ENCODE results near the gene RAD9B. TPM values are rescaled to one million over a fixed set of nuclear protein-coding genes. Genes with fewer than 3 reads are reported as not detected.
"Not testable (repeated sequence)": the region's sequence is repeated elsewhere in the genome, so short reads cannot be mapped to it uniquely, and the experiment has no call there.

RAD9B gene
- polyA plus RNA-seq, 1 experiment = 0.33 TPM

GRCh38 chr12:110513842-110514241 is 11.7 kb downstream of the RAD9B start:
- Histone ChIP-seq H3K27me3 (ENCODE audit: control insufficient read depth, insufficient read depth, low read length) (0 out of 2 replicates have a peak, but pooled peaks cover 1% of the 10 kb centered on the region), H3K4me3 (ENCODE audit: low read depth, low read length) (no peak overlapping the region), H3K36me3 (ENCODE audit: control insufficient read depth, insufficient read depth, low read length) (no peaks in the 10 kb centered on the region)
- ChIA-PET POLR2A (interaction anchor here (0.8 kb wide), 1 partner anchor 46 kb away, joined by 8 read pairs; the partner anchor contains the start of gene GPN3), CTCF (interaction anchor here (1.1 to 15.3 kb wide), 9 partner anchors 8 to 374 kb away, joined by 5 to 340 read pairs (median 7); partner anchors contain the start of genes ARPC3, FAM216A and GPN3)
- TF ChIP-seq CTCF (IDR thresholded peaks at IDR 0.05; ENCODE audit: insufficient read depth, low read depth, low read length) = no peak
- DNase-seq (ENCODE audit: low read depth) = no peak

GRCh38 chr12:110514363-110514762 is 12.2 kb downstream of the RAD9B start:
- Histone ChIP-seq H3K27me3 (ENCODE audit: control insufficient read depth, insufficient read depth, low read length) (0 out of 2 replicates have a peak, but pooled peaks cover 1% of the 10 kb centered on the region), H3K36me3 (ENCODE audit: control insufficient read depth, insufficient read depth, low read length) (no peaks in the 10 kb centered on the region), H3K4me3 (ENCODE audit: low read depth, low read length) (no peak overlapping the region)
- no peak for TF ChIP-seq CTCF (IDR thresholded peaks at IDR 0.05; ENCODE audit: insufficient read depth, low read depth, low read length)
- no peak for DNase-seq (ENCODE audit: low read depth)
- ChIA-PET POLR2A (no interaction called here), CTCF (interaction anchor here (1.2 to 15.3 kb wide), 5 partner anchors 13 to 373 kb away, joined by 4 to 340 read pairs (median 8); partner anchors contain the start of genes FAM216A and GPN3)

- no peak for DNase-seq (ENCODE audit: low read depth)
- Histone ChIP-seq H3K27me3 (ENCODE audit: control insufficient read depth, insufficient read depth, low read length) (0 out of 2 replicates have a peak, but pooled peaks cover 1% of the 10 kb centered on the region), H3K4me3 (ENCODE audit: low read depth, low read length) (no peak overlapping the region), H3K36me3 (ENCODE audit: control insufficient read depth, insufficient read depth, low read length) (no peaks in the 10 kb centered on the region)
- TF ChIP-seq CTCF (IDR thresholded peaks at IDR 0.05; ENCODE audit: insufficient read depth, low read depth, low read length) = no peak
- ChIA-PET POLR2A (no interaction called here), CTCF (interaction anchor here (15.3 kb wide), 1 partner anchor 84 kb away, joined by 340 read pairs; no protein-coding TSS in a partner anchor)
Measured at GRCh38 chr12:110516995-110517394, 14.9 kb downstream of the RAD9B start.

GRCh38 chr12:110518014-110518413 is 15.9 kb downstream of the RAD9B start:
- H3K27me3 ChIP-seq (ENCODE audit: control insufficient read depth, insufficient read depth, low read length); POLR2A ChIA-PET; H3K4me3 ChIP-seq (ENCODE audit: low read depth, low read length); H3K36me3 ChIP-seq (ENCODE audit: control insufficient read depth, insufficient read depth, low read length); DNase-seq (ENCODE audit: low read depth): not testable (repeated sequence)
- CTCF ChIA-PET = interaction anchor here (15.3 kb wide), 1 partner anchor 83 kb away, joined by 340 read pairs; no protein-coding TSS in a partner anchor

GRCh38 chr12:110520876-110521712 is 19.0 kb downstream of the RAD9B start:
- H3K27me3 ChIP-seq (ENCODE audit: control insufficient read depth, insufficient read depth, low read length); H3K4me3 ChIP-seq (ENCODE audit: low read depth, low read length); H3K36me3 ChIP-seq (ENCODE audit: control insufficient read depth, insufficient read depth, low read length); POLR2A ChIA-PET; DNase-seq (ENCODE audit: low read depth): not testable (repeated sequence)
- CTCF ChIA-PET = interaction anchor here (0.9 to 15.3 kb wide), 2 partner anchors 8 to 80 kb away, joined by 6 to 340 read pairs; no protein-coding TSS in a partner anchor

GRCh38 chr12:110528277-110528839 is 26.2 kb downstream of the RAD9B start:
- ChIA-PET POLR2A (interaction anchor here (0.6 kb wide), 1 partner anchor 12 kb away, joined by 8 read pairs; no protein-coding TSS in a partner anchor), CTCF (interaction anchor here (1.1 to 3.2 kb wide), 4 partner anchors 13 to 73 kb away, joined by 3 to 16 read pairs (median 8); no protein-coding TSS in a partner anchor)
- no peak for TF ChIP-seq CTCF (IDR thresholded peaks at IDR 0.05; ENCODE audit: insufficient read depth, low read depth, low read length)
- no peaks in the 10 kb centered on the region for H3K36me3 ChIP-seq (ENCODE audit: control insufficient read depth, insufficient read depth, low read length)
- no peaks in the 10 kb centered on the region for H3K27me3 ChIP-seq (ENCODE audit: control insufficient read depth, insufficient read depth, low read length)
- no peak for DNase-seq (ENCODE audit: low read depth)
- no peak overlapping the region for H3K4me3 ChIP-seq (ENCODE audit: low read depth, low read length)
